Jurkat, Clone E6-1 (cell line): ENCODE measurements around the gene CLTA. TPM values are rescaled to one million over a fixed set of nuclear protein-coding genes. Genes with fewer than 3 reads are reported as not detected.
A peak's percentile ranks its signal among the peaks of the same experiment; 100 is the strongest.

Experiments used
- DNase-seq: peaks from one replicate; pipeline ENCODE4 v3.0.0-alpha.2; 2011; ENCODE audit warnings: low read depth, low spot score
- H3K4me3 ChIP-seq: 2 replicates; pipeline ENCODE4 v1.5.1; 2011; ENCODE audit warnings: mild to moderate bottlenecking, low read length, control low read depth, moderate library complexity
- polyA plus RNA-seq: library from polyadenylated mRNA; unstranded; fragments of >200 nt; gene quantifications from one replicate; pipeline ENCODE4 v1.2.1, GENCODE V29; 2012; ENCODE audit warnings: missing spikeins; ENCODE audit not compliant: insufficient read length, insufficient read depth

CLTA gene
- polyA plus RNA-seq: 209 TPM

GRCh38 chr9:36190388-36191289 is at the start of gene CLTA:
CLTA (plus strand) TSS chr9:36190921; CDS start chr9:36191057, 136 bp downstream.
- peak; percentile 99 for DNase-seq
- H3K4me3 ChIP-seq: peak within 1 kb of the TSS; percentile 85

DNA sequence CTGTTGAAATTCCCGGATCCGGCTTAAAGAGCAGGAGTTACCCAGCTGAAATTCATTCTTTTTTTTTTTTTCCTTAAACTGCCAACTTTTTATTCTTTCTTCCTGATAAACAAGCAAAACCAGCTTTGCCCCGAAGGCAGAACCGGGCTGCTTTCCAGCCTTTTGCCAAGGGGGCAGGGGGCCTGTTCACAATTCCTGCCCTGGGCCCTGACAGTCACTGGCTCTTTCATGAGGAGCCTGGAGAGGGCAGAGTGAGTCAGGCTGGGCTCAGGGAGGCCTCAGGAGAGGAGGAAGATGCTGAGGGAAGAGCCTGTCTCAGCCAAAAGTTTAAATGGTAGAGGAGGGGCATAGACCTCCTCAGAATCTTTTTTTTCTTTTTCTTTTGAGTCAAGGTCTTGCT is 49.4 kb upstream of the CLTA start:
- DNase-seq: no peak
- H3K4me3 ChIP-seq: no peak overlapping the region

GRCh38 chr9:36141761-36142160 is 49.0 kb upstream of the CLTA start:
- H3K4me3 ChIP-seq: no peak overlapping the region
- no peak for DNase-seq

DNA sequence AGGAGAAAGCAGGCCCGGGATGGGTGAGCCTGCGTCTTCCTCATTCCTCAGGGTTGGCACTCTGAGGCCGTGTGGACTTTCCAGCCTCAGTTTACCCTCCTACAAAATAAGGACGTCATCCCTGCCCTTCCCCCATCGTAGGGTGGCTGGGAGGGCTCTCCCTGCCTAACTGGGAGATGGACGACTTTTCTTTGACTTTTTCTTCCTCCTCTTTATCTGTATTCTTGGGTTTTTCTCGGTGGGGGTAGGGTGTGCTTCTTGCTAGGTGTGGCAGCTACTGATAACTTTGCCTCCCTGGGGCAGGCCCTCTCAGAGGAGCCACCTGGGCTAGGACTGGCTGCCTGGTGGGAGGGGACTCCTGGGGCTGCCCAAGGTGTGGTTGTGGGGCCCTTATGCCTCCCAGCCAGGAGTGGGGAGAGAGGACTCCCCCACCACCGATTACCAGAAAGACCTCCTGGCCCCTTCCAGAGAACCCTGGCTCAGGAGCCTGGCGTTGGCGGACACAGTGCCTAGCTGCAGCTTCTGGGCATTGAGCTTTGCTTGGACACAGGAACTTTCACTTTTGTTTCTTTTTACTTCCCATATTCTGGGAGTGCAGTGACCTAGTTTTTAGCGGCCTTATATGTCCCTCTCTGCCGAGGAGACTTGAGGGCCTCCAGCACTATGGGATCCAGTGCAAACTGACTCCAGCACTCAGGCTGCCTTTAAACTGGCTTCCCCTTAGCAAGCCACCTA is 48.0 kb upstream of the CLTA start:
- no peak for DNase-seq
- no peak overlapping the region for H3K4me3 ChIP-seq

DNA sequence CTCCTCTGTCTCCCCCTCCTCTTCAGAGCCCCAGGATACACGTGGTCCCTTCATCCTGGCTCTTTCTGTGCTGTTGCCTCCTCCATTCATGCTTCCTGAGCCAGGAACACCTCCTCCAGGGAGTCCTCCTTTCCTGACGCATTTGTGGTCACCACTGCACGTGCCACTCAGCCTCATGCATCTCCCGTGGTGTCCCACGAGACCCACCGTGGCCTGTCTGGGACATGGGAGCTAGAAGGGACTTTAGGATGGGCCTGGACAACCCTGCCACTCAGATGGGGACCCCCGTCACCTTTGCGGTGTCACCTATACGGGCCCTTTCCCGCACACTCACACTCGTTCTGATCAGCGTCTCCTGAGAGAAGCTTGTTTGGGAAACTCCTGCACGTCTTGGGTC is 47.5 kb upstream of the CLTA start:
- no peak overlapping the region for H3K4me3 ChIP-seq
- DNase-seq: no peak

DNA sequence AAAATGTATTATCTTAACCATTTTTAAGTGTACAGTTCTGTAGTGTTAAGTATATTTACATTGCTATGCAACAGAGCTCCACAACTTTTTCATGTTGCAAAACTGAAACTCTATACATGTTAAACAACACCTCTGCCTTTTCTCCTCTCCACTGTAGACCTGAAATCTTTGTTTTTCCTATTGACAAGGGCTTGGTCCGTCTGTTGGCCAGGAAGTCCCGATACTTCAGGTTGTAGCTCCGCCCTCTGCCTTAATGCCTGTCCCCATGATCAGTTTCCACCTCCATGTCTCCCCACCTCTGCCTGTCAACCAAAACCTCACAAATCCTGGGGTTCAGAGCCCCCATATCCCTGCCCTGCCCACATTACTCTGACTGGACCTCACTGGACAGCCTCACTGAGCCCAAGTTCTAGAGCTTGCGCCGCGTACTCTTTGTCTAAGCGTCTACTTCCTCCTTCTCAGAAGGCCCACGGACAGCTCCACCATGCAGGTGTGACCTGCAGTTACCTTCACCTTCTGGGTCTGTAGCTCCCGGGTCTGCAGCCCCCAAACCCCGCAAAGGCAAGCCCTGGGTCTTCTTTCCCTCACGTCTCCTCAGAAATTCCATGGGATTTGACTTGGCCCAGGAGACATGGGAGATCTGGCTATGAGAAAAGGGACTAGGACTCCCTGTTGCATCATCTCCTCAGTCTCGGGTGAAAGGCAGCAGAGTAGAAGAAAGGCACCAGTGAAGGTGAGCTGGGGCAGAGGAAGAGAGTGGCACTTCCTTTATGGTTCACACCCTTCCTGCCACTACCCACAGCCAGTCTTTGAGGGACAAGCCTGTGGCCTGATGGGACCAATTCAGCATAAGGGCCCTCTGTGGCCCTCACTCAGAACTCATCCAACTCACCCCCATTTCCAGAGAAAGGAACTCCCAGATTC is 46.1 kb upstream of the CLTA start:
- DNase-seq: no peak
- H3K4me3 ChIP-seq: no peak overlapping the region

GRCh38 chr9:36145970-36146369 is 44.8 kb upstream of the CLTA start:
- no peak for DNase-seq
- H3K4me3 ChIP-seq: no peak overlapping the region

DNA sequence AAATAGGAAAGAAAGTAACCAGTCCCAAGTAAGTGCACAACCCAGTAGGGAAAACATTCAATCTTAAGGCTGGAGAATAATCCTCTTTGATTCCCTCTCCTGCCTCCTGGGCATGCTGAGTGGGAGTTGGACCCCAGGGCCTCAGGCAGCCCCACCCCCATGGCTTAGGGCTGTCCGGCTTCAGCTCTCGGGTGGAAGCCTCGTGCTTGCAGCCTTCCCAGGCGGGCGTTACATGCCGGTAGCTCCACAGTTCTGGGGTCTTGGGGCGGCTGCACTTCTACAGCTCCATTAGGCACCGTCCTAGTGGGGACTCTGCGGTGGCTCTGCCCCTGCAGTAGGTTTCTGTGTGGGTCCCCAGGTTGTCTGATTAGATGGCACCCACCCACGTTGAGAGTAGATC is 44.1 kb upstream of the CLTA start:
- DNase-seq: no peak
- H3K4me3 ChIP-seq: no peak overlapping the region

DNA sequence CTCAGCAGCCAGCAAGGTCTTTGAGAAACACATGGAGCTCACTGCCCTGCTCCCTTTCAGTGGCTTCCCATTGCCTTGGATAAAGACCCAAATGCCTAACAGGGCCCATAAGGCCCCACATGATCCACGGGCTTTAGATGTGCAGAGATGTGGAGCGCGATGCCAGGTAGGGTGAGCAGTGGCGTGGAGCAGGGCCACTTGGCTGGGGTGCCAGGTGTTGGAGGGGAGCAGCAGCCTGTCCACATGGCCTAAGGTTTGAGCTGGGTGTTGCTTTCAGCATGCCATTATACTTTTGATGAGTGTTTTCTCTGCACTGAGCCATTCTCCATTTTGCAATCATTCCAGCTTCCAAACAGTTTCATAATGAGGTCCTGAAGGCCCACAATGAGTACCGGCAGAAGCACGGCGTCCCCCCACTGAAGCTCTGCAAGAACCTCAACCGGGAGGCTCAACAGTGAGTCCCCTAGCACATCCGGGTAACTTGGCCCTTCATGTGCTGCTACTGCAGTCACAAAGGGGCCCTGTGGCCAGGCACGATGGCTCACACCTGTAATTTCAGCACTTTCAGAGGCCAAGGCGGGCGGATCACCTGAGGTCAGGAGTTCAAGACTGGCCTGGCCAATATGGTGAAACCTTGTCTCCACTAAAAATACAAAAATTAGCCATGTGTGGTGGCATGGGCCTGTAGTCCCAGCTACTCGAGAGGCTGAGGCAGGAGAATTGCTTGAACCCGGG is 43.1 kb upstream of the CLTA start:
- H3K4me3 ChIP-seq: no peak overlapping the region
- DNase-seq: no peak

GRCh38 chr9:36148311-36149051 is 42.2 kb upstream of the CLTA start:
- DNase-seq: peak; percentile 53
- H3K4me3 ChIP-seq: no peak overlapping the region

- no peak overlapping the region for H3K4me3 ChIP-seq
- no peak for DNase-seq
These were observed 41.5 kb upstream of the CLTA start for GRCh38 chr9:36149197-36149596.

GRCh38 chr9:36150574-36151315 is 40.0 kb upstream of the CLTA start:
- DNase-seq: no peak
- H3K4me3 ChIP-seq: peak overlapping the region; percentile 75

DNA sequence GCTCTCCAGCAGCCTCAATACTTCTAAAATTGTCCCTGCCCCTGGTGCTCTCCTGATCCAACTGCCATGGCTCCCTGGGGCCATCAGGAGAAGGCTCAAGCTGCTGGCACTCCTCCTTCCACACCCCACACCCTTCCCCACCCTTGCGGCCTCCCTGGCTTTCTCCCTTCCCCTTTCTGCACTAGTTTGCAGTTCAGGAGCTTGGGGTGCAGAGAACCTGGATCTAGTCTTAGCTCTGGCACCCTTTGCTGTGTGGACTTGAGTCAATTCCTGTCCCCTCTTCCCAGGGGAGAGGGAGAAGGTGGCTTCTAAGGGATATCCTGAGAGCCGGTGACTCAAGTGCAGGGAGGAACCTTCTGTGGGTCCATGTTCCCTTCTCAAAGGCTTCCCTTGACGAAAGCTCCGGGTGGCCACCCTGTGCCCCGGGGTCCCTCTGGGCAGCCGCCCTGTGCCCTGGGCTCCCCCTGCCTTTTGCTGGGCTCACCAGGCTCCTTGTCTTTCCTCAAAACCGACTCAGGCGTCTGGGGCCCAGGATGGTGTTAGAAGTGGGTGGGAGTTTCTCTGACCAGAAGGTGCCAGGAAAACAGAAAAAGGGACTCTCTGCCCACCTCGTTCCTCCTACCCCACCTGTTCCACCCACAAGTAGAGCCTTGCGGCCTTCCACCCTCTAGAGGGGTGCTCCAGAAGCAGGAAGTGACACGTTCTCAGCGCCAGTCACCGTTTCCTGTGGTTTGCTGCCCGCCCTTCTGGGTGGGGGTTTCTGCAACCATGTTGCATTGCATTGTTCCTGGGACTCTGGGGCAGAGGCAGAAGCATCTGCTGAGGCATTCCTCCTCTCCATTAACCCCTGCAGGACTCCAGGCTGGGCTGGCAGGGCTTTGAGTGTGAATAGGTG is 39.2 kb upstream of the CLTA start:
- peak; percentile 96 for DNase-seq
- H3K4me3 ChIP-seq: peak overlapping the region; percentile 75

GRCh38 chr9:36152741-36153438 is 37.8 kb upstream of the CLTA start:
- no peak overlapping the region for H3K4me3 ChIP-seq
- DNase-seq: no peak

DNA sequence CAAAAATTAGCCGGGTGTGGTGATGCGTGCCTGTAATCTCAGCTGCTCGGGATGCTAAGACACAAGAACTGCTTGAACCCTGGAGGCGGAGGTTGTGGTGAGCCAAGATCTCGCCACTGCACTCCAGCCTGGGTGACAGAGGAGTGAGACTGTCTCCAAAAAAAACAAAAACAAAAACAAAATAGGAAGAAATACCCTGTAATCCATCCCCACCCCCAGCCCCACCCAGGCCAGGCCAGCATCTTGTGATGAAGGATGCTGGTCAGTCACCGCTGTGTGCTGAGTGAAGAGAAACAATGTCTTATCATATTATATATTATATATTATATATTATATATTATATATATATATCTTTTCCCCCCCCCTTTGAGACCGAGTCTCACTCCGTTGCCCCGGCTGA is 37.0 kb upstream of the CLTA start:
- DNase-seq: no peak
- H3K4me3 ChIP-seq: no peak overlapping the region
